ENCODE results near the gene SCN10A. TPM values are rescaled to one million over a fixed set of nuclear protein-coding genes. Genes with fewer than 3 reads are reported as not detected.
A peak's percentile ranks its signal among the peaks of the same experiment; 100 is the strongest.

SCN10A gene
- polyA plus RNA-seq, 1 of the 3 experiments (the other 2 are of a cell fraction) = not detected

DNA sequence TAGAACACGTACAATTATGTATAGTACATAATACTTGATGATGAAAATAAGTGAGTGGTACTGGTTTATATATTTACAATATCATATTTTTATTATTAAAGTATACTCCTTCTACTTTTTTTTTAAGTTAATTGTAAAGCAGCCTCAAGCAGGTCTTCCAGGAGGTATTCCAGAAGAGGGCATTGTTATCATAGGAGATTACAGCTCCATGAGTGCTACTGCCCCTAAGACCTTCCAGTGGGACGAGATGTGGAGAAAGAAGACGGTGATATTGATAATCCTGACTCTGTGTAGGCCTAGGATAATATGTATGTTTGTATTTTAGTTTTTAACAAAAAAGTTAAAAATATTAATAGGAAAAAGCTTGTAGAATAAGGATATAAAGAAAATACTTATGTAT, 126.2 kb downstream of the SCN10A start:
- Histone ChIP-seq H3K9me2 (no peaks in the 10 kb centered on the region), H3K9ac (no peak overlapping the region), H4K20me1 (ENCODE audit: insufficient read depth) (no peaks in the 10 kb centered on the region), H3K4me1 (ENCODE audit: control insufficient read depth in 1 of 2, insufficient read depth in 2 of 2, low read depth in 1 of 2, low read length in 1 of 2) (no peaks in the 10 kb centered on the region), H3K36me3 (replicated peaks in 1 of 2; ENCODE audit: control insufficient read depth in 1 of 2, insufficient read depth in 2 of 2, low read length in 1 of 2) (no peaks in the 10 kb centered on the region), H3F3A (replicated peaks; ENCODE audit: insufficient read depth) (no peaks in the 10 kb centered on the region), H2AFZ (ENCODE audit: low read depth) (no peak overlapping the region), H3K27ac (ENCODE audit: low read depth in 2 of 2, low read length in 1 of 2) (no peak overlapping the region), H3K9me3 (no peaks in the 10 kb centered on the region), H3K4me2 (no peak overlapping the region), H3K27me3 (ENCODE audit: insufficient read depth) (no peaks in the 10 kb centered on the region), H3K79me2 (ENCODE audit: insufficient read depth) (no peaks in the 10 kb centered on the region), H3K4me3 (ENCODE audit: low read depth in 2 of 2, low read length in 1 of 2) (no peak overlapping the region)
- CTCF ChIA-PET = interaction anchor here (0.9 to 1.5 kb wide), 3 partner anchors 149 to 169 kb away, joined by 3 to 6 read pairs (median 3); no protein-coding TSS in a partner anchor
- WGBS (ENCODE audit: low lambda C conversion rate) = 45% methylated on average over 3 of the region's 3 CpGs
- DNase-seq = no peak
- TF ChIP-seq, protein P1, sequence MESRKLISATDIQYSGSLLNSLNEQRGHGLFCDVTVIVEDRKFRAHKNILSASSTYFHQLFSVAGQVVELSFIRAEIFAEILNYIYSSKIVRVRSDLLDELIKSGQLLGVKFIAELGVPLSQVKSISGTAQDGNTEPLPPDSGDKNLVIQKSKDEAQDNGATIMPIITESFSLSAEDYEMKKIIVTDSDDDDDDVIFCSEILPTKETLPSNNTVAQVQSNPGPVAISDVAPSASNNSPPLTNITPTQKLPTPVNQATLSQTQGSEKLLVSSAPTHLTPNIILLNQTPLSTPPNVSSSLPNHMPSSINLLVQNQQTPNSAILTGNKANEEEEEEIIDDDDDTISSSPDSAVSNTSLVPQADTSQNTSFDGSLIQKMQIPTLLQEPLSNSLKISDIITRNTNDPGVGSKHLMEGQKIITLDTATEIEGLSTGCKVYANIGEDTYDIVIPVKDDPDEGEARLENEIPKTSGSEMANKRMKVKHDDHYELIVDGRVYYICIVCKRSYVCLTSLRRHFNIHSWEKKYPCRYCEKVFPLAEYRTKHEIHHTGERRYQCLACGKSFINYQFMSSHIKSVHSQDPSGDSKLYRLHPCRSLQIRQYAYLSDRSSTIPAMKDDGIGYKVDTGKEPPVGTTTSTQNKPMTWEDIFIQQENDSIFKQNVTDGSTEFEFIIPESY (IDR thresholded peaks at IDR 0.05; ENCODE audit: borderline replicate concordance, low read depth) = no peak
- TF ChIP-seq, protein P2, sequence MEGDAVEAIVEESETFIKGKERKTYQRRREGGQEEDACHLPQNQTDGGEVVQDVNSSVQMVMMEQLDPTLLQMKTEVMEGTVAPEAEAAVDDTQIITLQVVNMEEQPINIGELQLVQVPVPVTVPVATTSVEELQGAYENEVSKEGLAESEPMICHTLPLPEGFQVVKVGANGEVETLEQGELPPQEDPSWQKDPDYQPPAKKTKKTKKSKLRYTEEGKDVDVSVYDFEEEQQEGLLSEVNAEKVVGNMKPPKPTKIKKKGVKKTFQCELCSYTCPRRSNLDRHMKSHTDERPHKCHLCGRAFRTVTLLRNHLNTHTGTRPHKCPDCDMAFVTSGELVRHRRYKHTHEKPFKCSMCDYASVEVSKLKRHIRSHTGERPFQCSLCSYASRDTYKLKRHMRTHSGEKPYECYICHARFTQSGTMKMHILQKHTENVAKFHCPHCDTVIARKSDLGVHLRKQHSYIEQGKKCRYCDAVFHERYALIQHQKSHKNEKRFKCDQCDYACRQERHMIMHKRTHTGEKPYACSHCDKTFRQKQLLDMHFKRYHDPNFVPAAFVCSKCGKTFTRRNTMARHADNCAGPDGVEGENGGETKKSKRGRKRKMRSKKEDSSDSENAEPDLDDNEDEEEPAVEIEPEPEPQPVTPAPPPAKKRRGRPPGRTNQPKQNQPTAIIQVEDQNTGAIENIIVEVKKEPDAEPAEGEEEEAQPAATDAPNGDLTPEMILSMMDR (IDR thresholded peaks at IDR 0.05) = no peak
- TF ChIP-seq RAD21 (IDR thresholded peaks at IDR 0.05; ENCODE audit: low read length) (peak; percentile 6; the same call in 1 of the 2 replicates), SIN3A (IDR thresholded peaks at IDR 0.05; ENCODE audit: borderline replicate concordance, low read depth, low read length) (no peak), YY1 (IDR thresholded peaks at IDR 0.05; ENCODE audit: low read depth) (no peak)
- TF ChIP-seq, protein P3, sequence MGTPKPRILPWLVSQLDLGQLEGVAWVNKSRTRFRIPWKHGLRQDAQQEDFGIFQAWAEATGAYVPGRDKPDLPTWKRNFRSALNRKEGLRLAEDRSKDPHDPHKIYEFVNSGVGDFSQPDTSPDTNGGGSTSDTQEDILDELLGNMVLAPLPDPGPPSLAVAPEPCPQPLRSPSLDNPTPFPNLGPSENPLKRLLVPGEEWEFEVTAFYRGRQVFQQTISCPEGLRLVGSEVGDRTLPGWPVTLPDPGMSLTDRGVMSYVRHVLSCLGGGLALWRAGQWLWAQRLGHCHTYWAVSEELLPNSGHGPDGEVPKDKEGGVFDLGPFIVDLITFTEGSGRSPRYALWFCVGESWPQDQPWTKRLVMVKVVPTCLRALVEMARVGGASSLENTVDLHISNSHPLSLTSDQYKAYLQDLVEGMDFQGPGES (IDR thresholded peaks at IDR 0.05; ENCODE audit: low read depth, low read length) = no peak
- POLR2A ChIA-PET = no interaction called here

DNA sequence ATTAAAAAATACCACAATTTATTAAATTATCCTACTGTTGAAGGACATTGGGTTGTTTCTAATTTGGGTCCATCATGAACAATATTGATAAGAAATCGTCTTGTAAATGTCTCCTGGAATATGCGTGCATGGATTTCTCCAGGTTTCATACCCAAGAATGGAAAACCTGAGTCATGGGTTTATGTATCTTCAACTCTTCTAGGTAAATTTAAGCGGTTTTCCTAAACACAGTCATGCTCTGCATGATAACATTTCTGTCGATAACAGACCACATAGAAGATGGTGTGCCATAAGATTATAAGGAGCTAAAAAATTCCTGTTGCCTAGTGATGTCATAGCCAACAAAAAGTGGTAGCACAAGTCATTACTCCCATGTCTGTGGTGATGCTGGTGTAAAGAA, 126.7 kb downstream of the SCN10A start:
- H4K20me1 ChIP-seq (ENCODE audit: insufficient read depth) = no peaks in the 10 kb centered on the region
- H3K79me2 ChIP-seq (ENCODE audit: insufficient read depth) = no peaks in the 10 kb centered on the region
- no peak overlapping the region for H3K27ac ChIP-seq (ENCODE audit: low read depth in 2 of 2, low read length in 1 of 2)
- ChIA-PET CTCF (interaction anchor here (0.9 to 1.5 kb wide), 2 partner anchors 149 to 155 kb away, joined by 3 to 6 read pairs; no protein-coding TSS in a partner anchor), POLR2A (no interaction called here)
- no peak for TF ChIP-seq MEF2A (IDR thresholded peaks at IDR 0.05; ENCODE audit: borderline replicate concordance, low read depth)
- TF ChIP-seq, protein P4, sequence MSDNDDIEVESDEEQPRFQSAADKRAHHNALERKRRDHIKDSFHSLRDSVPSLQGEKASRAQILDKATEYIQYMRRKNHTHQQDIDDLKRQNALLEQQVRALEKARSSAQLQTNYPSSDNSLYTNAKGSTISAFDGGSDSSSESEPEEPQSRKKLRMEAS (IDR thresholded peaks at IDR 0.05; ENCODE audit: low read depth) = no peak
- TF ChIP-seq, protein P3 (IDR thresholded peaks at IDR 0.05; ENCODE audit: low read depth, low read length) = no peak
- no peak overlapping the region for H3K9ac ChIP-seq
- H3K9me2 ChIP-seq = no peaks in the 10 kb centered on the region
- no peak for DNase-seq
- H3K4me1 ChIP-seq (ENCODE audit: control insufficient read depth in 1 of 2, insufficient read depth in 2 of 2, low read depth in 1 of 2, low read length in 1 of 2) = no peaks in the 10 kb centered on the region
- H3F3A ChIP-seq (replicated peaks; ENCODE audit: insufficient read depth) = no peaks in the 10 kb centered on the region
- H2AFZ ChIP-seq (ENCODE audit: low read depth) = no peak overlapping the region
- no peaks in the 10 kb centered on the region for H3K9me3 ChIP-seq
- H3K4me2 ChIP-seq = no peak overlapping the region
- no peaks in the 10 kb centered on the region for H3K36me3 ChIP-seq (replicated peaks in 1 of 2; ENCODE audit: control insufficient read depth in 1 of 2, insufficient read depth in 2 of 2, low read length in 1 of 2)
- no peak overlapping the region for H3K4me3 ChIP-seq (ENCODE audit: low read depth in 2 of 2, low read length in 1 of 2)
- no peaks in the 10 kb centered on the region for H3K27me3 ChIP-seq (ENCODE audit: insufficient read depth)
- WGBS (ENCODE audit: low lambda C conversion rate) = 59% methylated on average over 4 of the region's 4 CpGs

Data from SK-N-SH (cell line).